OCI-LY7 (cell line): Measurements from ENCODE around the gene C2CD3. TPM values are rescaled to one million over a fixed set of nuclear protein-coding genes. Genes with fewer than 3 reads are reported as not detected.

Experiments
- BruUV-seq: library from RNA; stranded (reverse); fragments of 400-500 nt; replicated peaks from 2 replicates; lab custom pipeline; 2021; lab: Mats Ljungman, UMichigan
- CTCF ChIA-PET: fragments of 300-600 bp; sonication (Branson Sonifier 250); formaldehyde crosslinking; loops from one replicate; lab custom pipeline; 2022; ENCODE audit warnings: antibody characterized with exemption; ENCODE audit not compliant: unreplicated experiment; lab: Charles Lee
- POLR2A ChIA-PET: fragments of 300-600 bp; sonication (Branson Sonifier 250); formaldehyde crosslinking; loops from one replicate; lab custom pipeline; 2022; ENCODE audit warnings: antibody characterized with exemption; lab: Charles Lee
- DNase-seq: peaks from one replicate; pipeline ENCODE4 v3.0.0-alpha.2; 2015; ENCODE audit warnings: low spot score
- H2AFZ ChIP-seq: fragments of 200-600 bp; sonication (generic), shearing (Covaris generic); 2 replicates; pipeline ENCODE4 v1.6.1; 2014; ENCODE audit warnings: mild to moderate bottlenecking, antibody characterized with exemption, low read length, moderate library complexity
- H3K27ac ChIP-seq: fragments of 200-600 bp; sonication (generic); 2 replicates; pipeline ENCODE4 v1.5.1; 2014; ENCODE audit warnings: mixed run types, low read depth, mild to moderate bottlenecking, moderate library complexity, low read length, inconsistent platforms; ENCODE audit not compliant: poor library complexity, severe bottlenecking
- H3K36me3 ChIP-seq: fragments of 200-600 bp; sonication (generic); 2 replicates; pipeline ENCODE4 v1.6.1; 2014; ENCODE audit warnings: mild to moderate bottlenecking, antibody characterized with exemption, low read length, moderate library complexity, mixed read lengths; ENCODE audit not compliant: insufficient read depth
- H3K4me1 ChIP-seq: fragments of 200-600 bp; sonication (generic); 2 replicates; pipeline ENCODE4 v1.5.1; 2014; ENCODE audit warnings: mild to moderate bottlenecking, low read length; ENCODE audit not compliant: insufficient read depth, poor library complexity, severe bottlenecking
- H3K4me2 ChIP-seq: fragments of 200-600 bp; sonication (generic); 2 replicates; pipeline ENCODE4 v1.6.1; 2014; ENCODE audit warnings: mild to moderate bottlenecking, low read length
- H3K4me3 ChIP-seq: fragments of 200-600 bp; sonication (generic); 2 replicates; pipeline ENCODE4 v1.5.1; 2014; ENCODE audit warnings: mild to moderate bottlenecking, low read depth, low read length; ENCODE audit not compliant: poor library complexity, severe bottlenecking
- H3K79me2 ChIP-seq: fragments of 200-600 bp; sonication (generic); 2 replicates; pipeline ENCODE4 v1.6.1; 2016; ENCODE audit warnings: low read depth, mild to moderate bottlenecking, low read length, moderate library complexity, mixed read lengths; ENCODE audit not compliant: insufficient read depth
- H3K9me2 ChIP-seq: fragments of 200-600 bp; sonication (generic); 2 replicates; pipeline ENCODE4 v1.6.1; 2016; ENCODE audit warnings: mild to moderate bottlenecking, low read length, mixed read lengths; ENCODE audit not compliant: insufficient read depth
- H3K9me3 ChIP-seq: fragments of 200-600 bp; sonication (generic); 2 replicates; pipeline ENCODE4 v1.6.1; 2014; ENCODE audit warnings: mild to moderate bottlenecking, mixed run types, low read length, mixed read lengths
- H4K20me1 ChIP-seq: fragments of 200-600 bp; sonication (generic); 2 replicates; pipeline ENCODE4 v1.6.1; 2014; ENCODE audit warnings: mild to moderate bottlenecking, antibody characterized with exemption, low read length, moderate library complexity, mixed read lengths; ENCODE audit not compliant: insufficient read depth
- CTCF ChIP-seq: fragments of 200-600 bp; sonication (generic); conservative IDR thresholded peaks from 2 replicates; pipeline ENCODE4 v1.5.1; 2014; ENCODE audit warnings: mild to moderate bottlenecking, antibody characterized with exemption, low read length, moderate library complexity, mixed read lengths
- EZH2phosphoT487 ChIP-seq: fragments of 200-600 bp; sonication (generic); IDR thresholded peaks from 2 replicates; pipeline ENCODE4 v1.6.1; 2018; ENCODE audit warnings: low read depth, borderline replicate concordance, mild to moderate bottlenecking, mixed run types, antibody characterized with exemption, low read length, moderate library complexity, mixed read lengths
- intact Hi-C: fragments of 100-400 bp; cut with micrococcal nuclease; formaldehyde crosslinking; loops from one replicate; pipeline ENCODE4 v1.10.0; 2022; ENCODE audit not compliant: unreplicated experiment
- total RNA-seq, 2 experiments: library from RNA; depleted of rRNA in 1 of 2; stranded (reverse); fragments of >200 nt in 1 of 2; shearing (Covaris generic) in 1 of 2; gene quantifications; 2 replicates each; pipeline ENCODE4 v1.2.3, GENCODE V29; 2014 to 2022

Gene C2CD3
- total RNA-seq, 2 experiments from 2014 or later, result 29.2 to 32.1 TPM

- ChIA-PET POLR2A (interaction anchor here (0.5 kb wide), 1 partner anchor 634 kb away, joined by 6 read pairs; no protein-coding TSS in a partner anchor), CTCF (no interaction called here)
- Histone ChIP-seq H3K9me3 (no peaks in the 10 kb centered on the region), H3K4me1 (no peaks in the 10 kb centered on the region), H3K9me2 (no peaks in the 10 kb centered on the region), H3K4me2 (no peak overlapping the region), H3K36me3 (peaks cover 32% of the 10 kb centered on the region), H3K79me2 (no peaks in the 10 kb centered on the region), H3K4me3 (no peak overlapping the region), H2AFZ (no peak overlapping the region), H3K27ac (no peak overlapping the region), H4K20me1 (no peaks in the 10 kb centered on the region)
- no TSS peak for BruUV-seq
- TF ChIP-seq CTCF (no peak), EZH2phosphoT487 (no peak)
- DNase-seq, result no peak
- intact Hi-C loops, result loop anchor here (5.0 kb wide), 1 partner anchor 69 kb away; no protein-coding TSS in a partner anchor
These were observed 139.8 kb downstream of the C2CD3 start for GRCh38 chr11:74030723-74031676.

GRCh38 chr11:74025467-74026166 lies 145.2 kb downstream of the C2CD3 start:
- Histone ChIP-seq H3K9me3 (no peaks in the 10 kb centered on the region), H3K36me3 (peaks cover 7% of the 10 kb centered on the region; the same call in 1 of the 2 replicates), H3K79me2 (no peaks in the 10 kb centered on the region), H3K27ac (no peak overlapping the region), H4K20me1 (no peaks in the 10 kb centered on the region), H3K4me1 (peaks cover 9% of the 10 kb centered on the region), H2AFZ (no peak overlapping the region), H3K4me3 (no peak overlapping the region), H3K4me2 (no peak overlapping the region), H3K9me2 (no peaks in the 10 kb centered on the region)
- ChIA-PET CTCF (no interaction called here), POLR2A (no interaction called here)
- BruUV-seq, result no TSS peak
- no peak for DNase-seq
- TF ChIP-seq CTCF (no peak), EZH2phosphoT487 (no peak)
- intact Hi-C loops, result no loop called here
